ENCODE data around the gene RANBP17. TPM values are rescaled to one million over a fixed set of nuclear protein-coding genes. Genes with fewer than 3 reads are reported as not detected.

RANBP17 gene
- total RNA-seq, 1 donor from 2014 or later, result 0.96 TPM

DNA sequence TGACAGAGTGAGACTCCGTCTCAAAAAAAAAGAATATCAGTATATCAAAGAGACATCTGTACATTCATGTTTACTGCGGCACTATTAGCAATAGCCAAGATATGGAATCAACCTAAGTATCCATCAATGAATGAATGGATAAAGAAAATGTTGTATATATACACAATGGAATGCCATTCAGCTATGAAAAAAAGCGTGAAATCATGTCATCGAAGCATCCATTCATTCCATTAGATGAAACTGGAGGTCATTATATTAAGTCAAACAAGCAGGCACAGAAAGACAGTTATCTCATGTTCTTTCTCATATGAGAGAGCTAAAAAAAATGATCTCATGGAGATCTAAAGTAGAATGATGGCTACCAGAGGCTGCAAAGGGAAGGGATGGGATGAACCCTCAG, 266.3 kb downstream of the RANBP17 start:
- no peak for DNase-seq (ENCODE audit: low spot score in 2 of 2)
- Histone ChIP-seq H3K36me3 (no peaks in the 10 kb centered on the region), H3K27me3 (no peaks in the 10 kb centered on the region), H3K4me3 (no peak overlapping the region), H3K4me1 (no peaks in the 10 kb centered on the region), H3K27ac (no peak overlapping the region), H3K9me3 (no peaks in the 10 kb centered on the region)
- TF ChIP-seq CTCF (IDR thresholded peaks at IDR 0.05), result no peak
- intact Hi-C loops (cut with DNase I), result no loop called here

GRCh38 chr5:171129308-171129707, 267.5 kb downstream of the RANBP17 start:
- intact Hi-C loops (cut with DNase I), result no loop called here

DNA sequence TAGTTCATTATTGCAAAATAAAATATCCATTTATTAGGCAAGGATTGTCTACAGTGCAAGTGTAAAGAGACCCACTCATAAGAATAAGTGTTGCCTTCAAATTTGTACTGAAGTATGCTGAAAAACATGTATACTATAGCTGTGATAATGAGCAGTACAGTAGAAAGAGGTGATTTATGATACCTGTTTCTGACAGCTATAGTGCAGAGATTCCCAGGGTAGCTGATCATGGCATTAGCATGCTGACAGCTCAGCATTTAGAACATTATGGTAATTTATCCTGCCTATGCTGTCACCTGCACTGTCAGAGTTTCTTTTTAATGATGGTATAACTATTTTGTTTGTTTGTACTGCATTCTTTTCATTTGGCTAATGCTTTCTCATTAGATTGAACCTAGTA, 269.7 kb downstream of the RANBP17 start:
- no peaks in the 10 kb centered on the region for H3K36me3 ChIP-seq
- H3K27ac ChIP-seq, result no peak overlapping the region
- no peak for TF ChIP-seq CTCF (IDR thresholded peaks at IDR 0.05)
- H3K4me3 ChIP-seq, result no peak overlapping the region
- DNase-seq (ENCODE audit: low spot score in 2 of 2), result no peak
- H3K9me3 ChIP-seq, result no peaks in the 10 kb centered on the region
- H3K27me3 ChIP-seq, result no peaks in the 10 kb centered on the region
- intact Hi-C loops (cut with DNase I), result no loop called here
- H3K4me1 ChIP-seq, result no peaks in the 10 kb centered on the region

More at GRCh38 chr5:171129308-171129707, 267.5 kb downstream of the RANBP17 start:
- H3K4me3 ChIP-seq, result no peak overlapping the region
- H3K36me3 ChIP-seq, result no peaks in the 10 kb centered on the region
- no peaks in the 10 kb centered on the region for H3K4me1 ChIP-seq
- TF ChIP-seq CTCF (IDR thresholded peaks at IDR 0.05), result no peak
- no peak overlapping the region for H3K27ac ChIP-seq
- H3K9me3 ChIP-seq, result no peaks in the 10 kb centered on the region
- DNase-seq (ENCODE audit: low spot score in 2 of 2), result no peak
- H3K27me3 ChIP-seq, result no peaks in the 10 kb centered on the region

DNA sequence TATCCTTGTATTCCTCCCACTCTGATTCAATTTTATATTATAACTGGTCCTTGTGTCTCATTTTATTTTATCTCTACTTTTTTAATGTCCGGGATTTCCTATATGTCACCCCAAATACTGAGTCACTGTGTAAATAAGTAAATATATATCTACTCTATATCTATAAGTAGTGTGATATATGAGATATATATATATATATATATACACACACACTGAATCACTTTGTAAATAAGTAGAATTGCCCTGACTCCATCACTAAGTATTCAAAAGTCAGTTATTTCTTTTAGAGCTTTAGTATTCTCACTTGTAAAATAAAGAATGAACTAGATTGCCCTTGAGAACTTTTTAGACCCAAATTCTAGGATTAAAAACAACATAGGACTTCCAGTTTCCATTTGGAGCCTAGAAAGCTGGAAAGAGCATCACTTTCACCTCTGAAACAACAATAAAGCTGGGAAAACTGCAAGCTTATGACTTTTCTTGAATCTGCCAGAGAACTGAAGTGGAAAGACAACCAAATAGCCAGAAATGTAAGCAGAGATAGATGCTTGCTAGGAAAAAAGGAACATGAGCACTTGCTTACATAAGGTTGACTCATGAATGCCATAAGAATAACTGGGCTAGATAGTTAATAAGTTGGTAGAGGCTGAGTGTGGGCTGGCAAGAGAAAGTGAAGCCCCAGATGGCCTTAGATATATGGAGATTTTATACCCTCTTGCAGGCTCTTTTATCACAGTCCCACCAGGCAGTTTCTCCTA, 276.1 kb downstream of the RANBP17 start:
- intact Hi-C loops (cut with DNase I), result no loop called here
- Histone ChIP-seq H3K27ac (no peak overlapping the region), H3K4me3 (no peak overlapping the region)

DNA sequence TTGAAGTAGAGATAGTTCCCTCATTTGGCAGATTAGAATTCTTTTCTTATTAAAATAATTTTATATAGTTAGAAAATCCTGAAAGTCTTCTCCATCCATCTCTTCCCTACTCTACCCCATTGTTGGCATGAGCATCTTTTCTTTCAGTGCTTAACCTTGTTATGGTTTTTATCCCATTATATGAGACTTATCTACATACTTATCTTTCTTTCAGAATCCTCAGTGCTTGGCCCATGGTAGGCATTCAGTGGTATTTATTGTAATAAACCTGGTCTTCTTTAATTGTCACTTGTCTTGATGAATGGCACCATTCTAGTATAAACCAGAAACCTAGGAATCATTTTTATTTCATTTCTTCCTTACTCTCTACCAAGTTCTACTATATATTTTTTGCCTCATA, 277.4 kb downstream of the RANBP17 start:
- intact Hi-C loops (cut with DNase I), result no loop called here
- TF ChIP-seq CTCF (IDR thresholded peaks at IDR 0.05), result no peak
- no peaks in the 10 kb centered on the region for H3K36me3 ChIP-seq
- no peak for DNase-seq (ENCODE audit: low spot score in 2 of 2)
- H3K4me1 ChIP-seq, result no peaks in the 10 kb centered on the region
- no peak overlapping the region for H3K4me3 ChIP-seq
- no peak overlapping the region for H3K27ac ChIP-seq
- no peaks in the 10 kb centered on the region for H3K27me3 ChIP-seq
- H3K9me3 ChIP-seq, result no peaks in the 10 kb centered on the region

More for the DNA sequence above, 276.1 kb downstream of the RANBP17 start:
- H3K9me3 ChIP-seq, result no peaks in the 10 kb centered on the region
- no peak for TF ChIP-seq CTCF (IDR thresholded peaks at IDR 0.05)
- no peaks in the 10 kb centered on the region for H3K36me3 ChIP-seq
- no peaks in the 10 kb centered on the region for H3K4me1 ChIP-seq
- no peaks in the 10 kb centered on the region for H3K27me3 ChIP-seq
- no peak for DNase-seq (ENCODE audit: low spot score in 2 of 2)

Data from ascending aorta (tissue), 2 donors.